NOMO-1 (cell line): ENCODE measurements around the gene CYP2B6.
"Not testable (repeated sequence)": the region's sequence is repeated elsewhere in the genome, so short reads cannot be mapped to it uniquely, and the experiment has no call there.

ENCODE experiments used
- DNase-seq, 2 experiments: peaks; one replicate each; lab custom pipeline; 2025; ENCODE audit not compliant: unreplicated experiment in 2 of 2; lab: John Stamatoyannopoulos, UW

Gene CYP2B6

DNA sequence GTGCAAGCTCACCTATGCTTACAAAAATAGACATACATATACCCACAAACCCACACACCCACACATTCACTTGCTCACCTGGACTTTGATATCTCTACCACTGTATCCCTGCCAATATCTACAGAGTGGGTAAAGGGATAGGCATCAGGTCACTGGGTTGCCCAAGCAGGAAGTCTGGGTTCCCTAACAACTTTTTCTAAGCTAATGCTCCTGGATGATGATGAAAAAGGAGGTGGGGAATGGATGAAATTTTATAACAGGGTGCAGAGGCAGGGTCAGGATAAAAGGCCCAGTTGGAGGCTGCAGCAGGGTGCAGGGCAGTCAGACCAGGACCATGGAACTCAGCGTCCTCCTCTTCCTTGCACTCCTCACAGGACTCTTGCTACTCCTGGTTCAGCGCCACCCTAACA is at the start of gene CYP2B6:
Gene CYP2B6, plus strand, starts transcription at position 311 of the 410 bp plus-strand sequence. Its CDS starts 24 bp downstream, at position 335.
- DNase-seq, result no peak

DNA sequence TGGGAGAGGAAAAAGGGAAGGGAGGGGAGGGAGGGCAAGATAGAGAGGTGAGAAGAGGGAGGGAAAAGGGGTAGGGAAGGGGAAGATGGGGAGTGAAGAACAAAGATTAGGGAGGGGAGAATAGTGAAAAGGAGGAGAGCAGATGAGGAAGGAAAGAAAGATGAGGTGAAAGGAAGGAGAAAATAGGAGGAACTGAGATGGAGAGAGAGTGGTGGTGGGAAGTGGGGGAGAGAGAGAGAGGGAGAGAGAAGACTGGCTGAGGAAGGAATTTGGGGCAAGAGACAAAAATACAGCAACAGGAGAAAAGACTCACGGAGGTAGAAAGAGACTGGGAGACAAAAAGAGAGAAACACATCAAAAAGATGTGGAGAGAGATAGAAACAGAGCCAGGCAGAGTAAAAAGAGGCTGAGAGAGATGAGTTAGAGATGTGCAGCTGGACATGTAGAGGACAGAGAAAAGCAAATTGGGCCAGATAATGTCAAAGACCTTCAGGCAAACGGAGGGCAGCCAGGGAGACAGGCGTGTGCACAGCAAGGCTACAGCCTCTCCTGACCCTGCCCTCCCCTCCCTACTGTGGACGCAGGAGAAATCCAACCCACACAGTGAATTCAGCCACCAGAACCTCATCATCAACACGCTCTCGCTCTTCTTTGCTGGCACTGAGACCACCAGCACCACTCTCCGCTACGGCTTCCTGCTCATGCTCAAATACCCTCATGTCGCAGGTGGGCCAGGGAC is 49.4 kb upstream of the CYP2B6 start:
- DNase-seq, result no peak

DNA sequence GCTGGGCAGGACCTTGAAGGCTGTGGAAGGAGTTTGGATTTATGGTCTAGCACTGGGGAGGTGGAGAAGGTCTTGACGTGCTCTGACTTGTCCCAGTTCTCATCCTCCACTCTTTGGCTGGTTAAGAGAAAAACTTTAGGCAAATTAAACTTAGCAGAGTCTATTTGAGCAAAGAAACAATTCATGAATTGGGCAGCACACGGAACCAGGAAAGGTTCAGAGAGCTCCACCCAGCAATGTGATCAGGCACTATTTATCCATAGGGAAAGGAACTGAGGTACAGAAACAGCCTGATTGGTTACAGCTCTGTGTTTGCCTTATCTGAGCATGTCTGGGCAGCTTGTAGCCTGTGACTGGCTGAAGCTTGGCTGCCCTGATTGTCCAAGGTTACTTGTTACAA is 45.4 kb upstream of the CYP2B6 start:
- DNase-seq, result no peak

GRCh38 chr19:40947114-40947513 is 44.0 kb upstream of the CYP2B6 start:
- DNase-seq, result no peak

- no peak for DNase-seq
Measured at GRCh38 chr19:40947573-40947972, 43.5 kb upstream of the CYP2B6 start.

DNA sequence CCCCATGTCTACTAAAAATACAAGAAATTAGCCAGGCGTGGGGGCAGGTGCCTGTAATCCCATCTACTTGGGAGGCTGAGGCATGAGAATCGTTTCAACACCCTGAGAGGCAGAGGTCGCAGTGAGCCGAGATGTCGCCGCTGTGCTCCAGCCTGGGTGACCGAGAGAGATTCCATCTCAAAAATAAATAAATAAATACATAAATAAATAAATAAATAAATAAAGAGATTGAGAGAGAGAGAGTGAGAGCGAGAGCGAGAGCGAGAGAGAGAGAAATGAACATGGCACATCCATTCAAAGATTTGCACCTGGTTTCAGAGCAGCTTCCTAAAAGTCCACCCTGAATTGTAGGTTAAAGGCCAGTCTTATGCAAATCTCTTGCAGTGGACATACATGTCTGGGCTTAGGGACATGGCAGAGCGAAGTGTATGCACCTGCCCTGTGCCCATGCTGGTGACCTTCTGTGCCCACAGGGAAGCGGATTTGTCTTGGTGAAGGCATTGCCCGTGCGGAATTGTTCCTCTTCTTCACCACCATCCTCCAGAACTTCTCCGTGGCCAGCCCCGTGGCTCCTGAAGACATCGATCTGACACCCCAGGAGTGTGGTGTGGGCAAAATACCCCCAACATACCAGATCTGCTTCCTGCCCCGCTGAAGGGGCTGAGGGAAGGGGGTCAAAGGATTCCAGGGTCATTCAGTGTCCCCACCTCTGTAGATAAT is 42.3 kb upstream of the CYP2B6 start:
- DNase-seq, result no peak

DNA sequence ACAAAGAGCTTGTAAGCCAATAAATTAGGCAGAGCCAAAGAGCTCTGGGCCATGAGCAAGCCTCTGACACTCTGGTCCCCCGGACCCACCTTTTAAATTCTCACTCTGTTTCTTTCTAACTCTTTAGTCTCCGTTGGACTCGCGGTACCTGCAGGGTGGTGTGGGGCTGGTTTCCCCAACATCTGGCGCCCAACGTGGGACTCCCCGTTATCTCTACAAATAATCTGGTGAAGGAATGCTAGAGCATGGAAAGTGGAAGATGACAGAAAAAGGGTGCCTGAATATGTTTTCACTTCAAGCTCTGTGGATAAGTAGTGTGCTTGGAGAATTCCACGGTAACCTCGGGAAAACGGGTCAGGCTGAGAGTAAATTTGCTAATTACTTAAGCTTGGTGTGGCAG is 36.5 kb upstream of the CYP2B6 start:
- no peak for DNase-seq

- DNase-seq, result no peak
Measured at GRCh38 chr19:40959338-40959737, 31.7 kb upstream of the CYP2B6 start.

DNA sequence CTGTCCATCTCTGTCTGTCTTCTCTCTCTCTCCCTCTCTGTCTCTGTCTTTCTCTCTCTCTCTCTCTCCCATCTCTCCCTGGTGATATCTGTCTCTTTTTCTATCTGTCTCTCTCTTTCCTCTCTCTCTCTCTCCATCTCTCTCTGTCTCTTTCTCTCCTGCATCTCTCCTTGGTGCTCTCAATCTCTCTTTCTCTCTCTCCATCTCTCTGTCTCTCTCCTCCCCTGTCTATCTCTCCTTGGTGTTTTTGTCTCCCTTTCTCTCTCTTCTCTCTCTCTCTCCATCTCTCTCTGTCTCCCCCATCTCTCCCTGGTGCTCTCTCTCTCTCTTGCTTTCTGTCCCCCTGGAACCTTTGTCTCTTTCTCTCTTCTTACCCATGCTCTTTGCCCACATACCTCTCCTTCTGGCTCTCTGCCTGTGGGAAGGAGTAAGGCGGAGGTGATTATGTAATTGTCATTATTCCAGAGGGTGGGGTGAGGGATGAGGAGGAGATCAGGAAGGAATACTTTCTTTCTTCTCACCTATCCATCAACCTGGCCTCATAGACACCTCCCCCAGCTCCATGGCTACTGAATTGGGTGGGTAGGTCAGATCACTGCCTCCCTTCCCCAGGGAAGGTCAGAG is 30.9 kb upstream of the CYP2B6 start:
- DNase-seq, result no peak

- no peak for DNase-seq
Measured at GRCh38 chr19:40960780-40961179, 30.3 kb upstream of the CYP2B6 start.

- DNase-seq, result no peak
Measured at GRCh38 chr19:40962460-40962961, 28.6 kb upstream of the CYP2B6 start.

GRCh38 chr19:40964361-40964760 is 26.7 kb upstream of the CYP2B6 start:
- DNase-seq, result not testable (repeated sequence)

DNA sequence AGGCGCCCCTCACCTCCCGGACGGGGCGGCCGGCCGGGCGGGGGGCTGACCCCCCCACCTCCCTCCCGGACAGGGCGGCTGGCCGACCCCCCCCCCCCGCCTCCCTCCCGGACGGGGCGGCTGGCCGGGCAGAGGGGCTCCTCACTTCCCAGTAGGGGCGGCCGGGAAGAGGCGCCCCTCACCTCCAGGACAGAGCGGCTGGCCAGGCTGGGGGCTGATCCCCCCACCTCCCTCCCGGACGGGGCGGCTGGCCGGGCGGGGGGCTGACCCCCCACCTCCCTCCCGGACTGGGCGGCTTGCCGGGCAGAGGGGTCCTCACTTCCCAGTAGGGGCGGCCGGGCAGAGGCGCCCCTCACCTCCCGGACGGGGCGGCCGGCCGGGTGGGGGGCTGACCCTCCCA is 25.7 kb upstream of the CYP2B6 start:
- DNase-seq, result not testable (repeated sequence)

DNA sequence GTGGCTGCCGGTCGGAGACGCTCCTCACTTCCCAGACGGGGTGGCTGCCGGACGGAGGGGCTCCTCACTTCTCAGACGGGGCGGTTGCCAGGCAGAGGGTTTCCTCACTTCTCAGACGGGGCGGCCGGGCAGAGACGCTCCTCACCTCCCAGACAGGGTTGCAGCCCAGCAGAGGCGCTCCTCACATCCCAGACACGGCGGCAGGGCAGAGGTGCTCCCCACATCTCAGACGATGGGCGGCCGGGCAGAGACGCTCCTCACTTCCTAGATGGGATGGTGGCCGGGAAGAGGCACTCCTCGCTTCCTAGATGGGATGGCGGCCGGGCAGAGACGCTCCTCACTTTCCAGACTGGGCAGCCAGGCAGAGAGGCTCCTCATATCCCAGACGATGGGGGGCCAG is 24.5 kb upstream of the CYP2B6 start:
- not testable (repeated sequence) for DNase-seq

DNA sequence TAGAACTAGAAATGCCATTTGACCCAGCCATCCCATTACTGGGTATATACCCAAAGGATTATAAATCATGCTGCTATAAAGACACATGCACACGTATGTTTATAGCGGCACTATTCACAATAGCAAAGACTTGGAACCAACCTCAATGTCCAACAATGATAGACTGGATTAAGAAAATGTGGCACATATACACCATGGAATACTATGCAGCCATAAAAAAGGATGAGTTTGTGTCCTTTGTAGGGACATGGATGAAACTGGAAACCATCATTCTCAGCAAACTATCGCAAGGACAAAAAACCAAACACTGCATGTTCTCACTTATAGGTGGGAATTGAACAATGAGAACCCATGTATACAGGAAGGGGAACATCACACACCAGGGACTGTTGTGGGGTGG is 23.0 kb upstream of the CYP2B6 start:
- not testable (repeated sequence) for DNase-seq

DNA sequence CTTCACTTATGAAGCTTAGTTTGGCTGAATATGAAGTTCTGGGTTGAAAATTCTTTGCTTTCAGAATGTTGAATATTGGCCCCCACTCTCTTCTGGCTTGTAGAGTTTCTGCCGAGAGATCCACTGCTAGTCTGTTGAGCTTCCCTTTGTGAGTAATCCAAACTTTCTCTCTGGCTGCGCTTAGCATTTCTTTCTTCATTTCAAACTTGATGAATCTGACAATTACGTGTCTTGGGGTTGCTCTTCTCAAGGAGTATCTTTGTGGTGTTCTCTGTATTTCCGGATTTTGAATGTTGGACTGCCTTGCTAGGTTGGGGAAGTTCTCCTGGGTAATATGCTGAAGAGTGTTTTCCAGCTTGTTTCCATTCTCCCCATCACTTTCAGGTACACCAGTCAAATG is 21.4 kb upstream of the CYP2B6 start:
- DNase-seq, result not testable (repeated sequence)

DNA sequence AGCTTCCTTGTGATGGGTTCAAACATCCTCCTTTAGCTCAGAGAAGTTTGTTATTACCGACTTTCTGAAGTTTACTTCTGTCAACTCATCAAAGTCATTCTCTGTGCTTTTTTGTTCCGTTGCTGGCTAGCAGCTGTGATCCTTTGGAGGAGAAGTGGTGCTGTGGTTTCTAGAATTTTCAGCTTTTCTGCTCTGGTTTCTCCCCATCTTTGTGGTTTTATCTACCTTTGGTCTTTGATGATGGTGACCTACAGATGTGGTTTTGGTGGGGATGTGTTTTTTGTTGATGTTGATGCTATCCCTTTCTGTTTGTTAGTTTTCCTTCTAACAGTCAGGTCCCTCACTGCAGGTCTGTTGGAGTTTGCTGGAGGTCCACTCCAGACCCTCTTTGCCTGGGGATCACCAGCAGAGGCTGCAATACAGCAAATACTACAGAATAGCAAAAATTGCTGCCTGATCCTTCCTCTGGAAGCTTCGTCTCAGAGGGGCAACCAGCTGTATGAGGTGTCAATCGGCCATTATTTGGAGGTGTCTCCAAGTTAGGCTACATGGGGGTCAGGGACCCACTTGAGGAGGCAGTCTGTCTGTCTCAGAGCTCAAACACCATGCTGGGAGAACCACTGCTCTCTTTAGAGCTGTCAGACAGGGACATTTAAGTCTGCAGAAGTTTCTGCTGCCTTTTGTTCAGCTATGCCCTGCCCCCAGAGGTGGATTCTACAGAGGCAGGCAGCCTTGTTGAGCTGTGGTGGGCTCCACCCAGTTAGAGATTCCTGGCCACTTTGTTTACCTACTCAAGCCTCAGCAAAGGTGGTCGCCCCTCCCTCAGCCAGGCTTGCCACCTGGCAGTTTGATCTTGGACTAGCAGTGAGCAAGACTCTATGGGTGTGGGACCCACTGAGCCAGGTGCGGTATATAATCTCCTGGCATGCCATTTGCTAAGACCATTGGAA is 20.4 kb upstream of the CYP2B6 start:
- not testable (repeated sequence) for DNase-seq

DNA sequence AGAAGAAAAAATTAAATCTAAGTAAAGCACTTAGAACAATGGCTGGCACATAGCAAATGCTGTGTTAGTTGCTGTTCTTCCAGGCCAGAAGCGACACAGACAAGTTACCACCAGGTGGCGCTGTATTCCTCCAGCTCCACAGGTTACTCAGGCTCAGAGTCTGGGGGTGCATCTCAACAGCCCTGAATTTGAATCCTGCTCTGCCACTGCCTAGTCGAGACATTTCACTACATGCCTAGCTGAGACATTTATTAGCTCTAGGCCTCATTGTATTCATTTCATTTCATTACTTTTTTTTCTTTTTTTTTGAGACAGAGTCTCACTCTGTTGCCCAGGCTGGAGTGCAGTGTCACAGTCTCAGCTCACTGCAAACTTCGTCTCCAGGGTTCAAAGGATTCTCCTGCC is 16.4 kb upstream of the CYP2B6 start:
- DNase-seq, result peak; percentile 29 to 51

DNA sequence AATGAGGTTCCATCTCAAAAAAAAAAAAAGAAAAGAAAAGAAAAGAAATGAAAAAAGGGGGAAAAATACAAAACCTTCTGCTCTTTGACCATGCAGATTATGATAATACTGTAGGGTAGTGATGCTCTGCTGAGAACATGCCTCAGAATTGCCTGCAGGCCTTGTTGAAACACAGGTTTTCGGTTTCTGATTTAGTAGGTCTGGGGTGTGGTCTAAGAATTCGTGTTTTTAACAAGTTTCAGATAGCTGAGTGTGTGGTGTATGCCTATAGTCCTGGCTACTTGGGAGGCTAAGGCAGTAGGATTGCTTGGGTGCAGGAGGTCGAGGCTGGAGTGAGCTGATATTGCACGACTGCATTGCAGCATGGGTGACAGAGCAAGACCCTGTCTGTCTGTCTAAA is 14.9 kb upstream of the CYP2B6 start:
- no peak for DNase-seq

- DNase-seq, result no peak
Measured at GRCh38 chr19:40976724-40977123, 14.4 kb upstream of the CYP2B6 start.
